HepG2 (cell line): ENCODE data around the gene EXTL1. TPM values are rescaled to one million over a fixed set of nuclear protein-coding genes. Genes with fewer than 3 reads are reported as not detected.

Source experiments
- KDM4B ChIP-seq: sonication (generic); formaldehyde crosslinking; IDR thresholded peaks from 2 replicates; pipeline ENCODE4 v1.4.0; 2020; ENCODE audit warnings: missing genetic modification reagents
- NFIB ChIP-seq: sonication (generic); formaldehyde crosslinking; IDR thresholded peaks from 2 replicates; pipeline ENCODE4 v1.9.0; 2021; ENCODE audit warnings: missing genetic modification reagents, mild to moderate bottlenecking, borderline replicate concordance
- SP2 ChIP-seq: sonication (generic); formaldehyde crosslinking; IDR thresholded peaks from 2 replicates; pipeline ENCODE4 v1.5.1; 2020; ENCODE audit warnings: mild to moderate bottlenecking, missing genetic modification reagents
- ZFP36L1 ChIP-seq: sonication (generic); formaldehyde crosslinking; IDR thresholded peaks from 2 replicates; pipeline ENCODE4 v1.8.0; 2022; ENCODE audit warnings: mild to moderate bottlenecking, missing genetic modification reagents, moderate library complexity
- ZNF317 ChIP-seq: sonication (generic); formaldehyde crosslinking; IDR thresholded peaks from 2 replicates; pipeline ENCODE4 v1.5.0; 2020; ENCODE audit warnings: mild to moderate bottlenecking, missing genetic modification reagents
- polyA plus RNA-seq, 8 experiments: library from polyadenylated mRNA; depleted of rRNA in 3 of 8; stranded (reverse) in 7 of 8; unstranded in 1 of 8; fragments of >200 nt; fragmentation: Illumina TruSeq in 4 of 8; extraction: Trizol in 4 of 8; gene quantifications; 2 replicates each; pipeline versions ENCODE4 v1.2.1 to v1.2.3, GENCODE V29; 2011 to 2016; ENCODE audit warnings: low read depth in 4 of 8, missing spikeins in 1 of 8, mixed read lengths in 1 of 8; ENCODE audit not compliant: insufficient read depth in 1 of 8
- total RNA-seq, 5 experiments: library from RNA; depleted of rRNA; stranded (reverse); fragments of >200 nt; fragmentation: Illumina TruSeq; extraction: Trizol; gene quantifications; 2 replicates each; pipeline ENCODE4 v1.2.3, GENCODE V29; 2016; ENCODE audit warnings: low read depth in 1 of 5
- TF ChIP-seq, protein P1 (sequence below): IDR thresholded peaks from 2 replicates; pipeline ENCODE4 v1.6.1; 2012; ENCODE audit warnings: low read length, improper control_type of control experiment
- TF ChIP-seq, protein P2 (sequence below): IDR thresholded peaks from 2 replicates; pipeline ENCODE4 v1.4.0; 2020; ENCODE audit warnings: mild to moderate bottlenecking, missing genetic modification reagents

Gene EXTL1
- total and polyA plus RNA-seq, 2 of the 13 experiments (the other 11 are each of a cell fraction or from before 2014, with no cell fraction given) = 0.35 to 1.0 TPM

DNA sequence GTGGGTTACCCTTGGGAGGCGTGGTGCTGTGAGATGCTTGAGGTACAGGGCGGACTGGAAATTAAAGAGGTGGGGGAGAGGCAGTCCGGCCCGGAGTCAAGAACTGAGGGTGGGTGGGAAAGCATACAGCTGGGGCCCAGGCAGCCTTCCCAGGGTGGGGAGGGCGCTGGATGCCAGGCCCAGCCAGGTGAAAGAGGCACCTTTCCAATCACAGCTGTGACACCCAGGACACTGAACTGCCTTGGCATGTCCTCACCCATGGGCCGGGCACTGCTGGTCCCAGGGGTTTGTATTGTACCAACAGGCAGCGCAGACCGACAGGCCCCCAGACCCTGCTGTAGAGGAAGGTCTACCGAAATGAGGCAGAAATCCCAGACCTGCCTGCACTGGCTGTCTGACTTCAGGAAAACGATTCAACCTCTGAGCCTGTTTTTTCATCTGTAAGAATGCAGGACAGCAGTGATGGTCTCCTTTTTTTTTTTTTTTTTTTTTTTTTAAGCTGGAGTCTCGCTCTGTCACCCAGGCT, 15.2 kb downstream of the EXTL1 start (continued):
- TF ChIP-seq, protein P1, sequence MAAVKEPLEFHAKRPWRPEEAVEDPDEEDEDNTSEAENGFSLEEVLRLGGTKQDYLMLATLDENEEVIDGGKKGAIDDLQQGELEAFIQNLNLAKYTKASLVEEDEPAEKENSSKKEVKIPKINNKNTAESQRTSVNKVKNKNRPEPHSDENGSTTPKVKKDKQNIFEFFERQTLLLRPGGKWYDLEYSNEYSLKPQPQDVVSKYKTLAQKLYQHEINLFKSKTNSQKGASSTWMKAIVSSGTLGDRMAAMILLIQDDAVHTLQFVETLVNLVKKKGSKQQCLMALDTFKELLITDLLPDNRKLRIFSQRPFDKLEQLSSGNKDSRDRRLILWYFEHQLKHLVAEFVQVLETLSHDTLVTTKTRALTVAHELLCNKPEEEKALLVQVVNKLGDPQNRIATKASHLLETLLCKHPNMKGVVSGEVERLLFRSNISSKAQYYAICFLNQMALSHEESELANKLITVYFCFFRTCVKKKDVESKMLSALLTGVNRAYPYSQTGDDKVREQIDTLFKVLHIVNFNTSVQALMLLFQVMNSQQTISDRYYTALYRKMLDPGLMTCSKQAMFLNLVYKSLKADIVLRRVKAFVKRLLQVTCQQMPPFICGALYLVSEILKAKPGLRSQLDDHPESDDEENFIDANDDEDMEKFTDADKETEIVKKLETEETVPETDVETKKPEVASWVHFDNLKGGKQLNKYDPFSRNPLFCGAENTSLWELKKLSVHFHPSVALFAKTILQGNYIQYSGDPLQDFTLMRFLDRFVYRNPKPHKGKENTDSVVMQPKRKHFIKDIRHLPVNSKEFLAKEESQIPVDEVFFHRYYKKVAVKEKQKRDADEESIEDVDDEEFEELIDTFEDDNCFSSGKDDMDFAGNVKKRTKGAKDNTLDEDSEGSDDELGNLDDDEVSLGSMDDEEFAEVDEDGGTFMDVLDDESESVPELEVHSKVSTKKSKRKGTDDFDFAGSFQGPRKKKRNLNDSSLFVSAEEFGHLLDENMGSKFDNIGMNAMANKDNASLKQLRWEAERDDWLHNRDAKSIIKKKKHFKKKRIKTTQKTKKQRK = no peak
- no peak for TF ChIP-seq ZFP36L1 (CRISPR knock-in tag)
- no peak for TF ChIP-seq SP2 (CRISPR knock-in tag)
- no peak for TF ChIP-seq KDM4B
- TF ChIP-seq, protein P2, sequence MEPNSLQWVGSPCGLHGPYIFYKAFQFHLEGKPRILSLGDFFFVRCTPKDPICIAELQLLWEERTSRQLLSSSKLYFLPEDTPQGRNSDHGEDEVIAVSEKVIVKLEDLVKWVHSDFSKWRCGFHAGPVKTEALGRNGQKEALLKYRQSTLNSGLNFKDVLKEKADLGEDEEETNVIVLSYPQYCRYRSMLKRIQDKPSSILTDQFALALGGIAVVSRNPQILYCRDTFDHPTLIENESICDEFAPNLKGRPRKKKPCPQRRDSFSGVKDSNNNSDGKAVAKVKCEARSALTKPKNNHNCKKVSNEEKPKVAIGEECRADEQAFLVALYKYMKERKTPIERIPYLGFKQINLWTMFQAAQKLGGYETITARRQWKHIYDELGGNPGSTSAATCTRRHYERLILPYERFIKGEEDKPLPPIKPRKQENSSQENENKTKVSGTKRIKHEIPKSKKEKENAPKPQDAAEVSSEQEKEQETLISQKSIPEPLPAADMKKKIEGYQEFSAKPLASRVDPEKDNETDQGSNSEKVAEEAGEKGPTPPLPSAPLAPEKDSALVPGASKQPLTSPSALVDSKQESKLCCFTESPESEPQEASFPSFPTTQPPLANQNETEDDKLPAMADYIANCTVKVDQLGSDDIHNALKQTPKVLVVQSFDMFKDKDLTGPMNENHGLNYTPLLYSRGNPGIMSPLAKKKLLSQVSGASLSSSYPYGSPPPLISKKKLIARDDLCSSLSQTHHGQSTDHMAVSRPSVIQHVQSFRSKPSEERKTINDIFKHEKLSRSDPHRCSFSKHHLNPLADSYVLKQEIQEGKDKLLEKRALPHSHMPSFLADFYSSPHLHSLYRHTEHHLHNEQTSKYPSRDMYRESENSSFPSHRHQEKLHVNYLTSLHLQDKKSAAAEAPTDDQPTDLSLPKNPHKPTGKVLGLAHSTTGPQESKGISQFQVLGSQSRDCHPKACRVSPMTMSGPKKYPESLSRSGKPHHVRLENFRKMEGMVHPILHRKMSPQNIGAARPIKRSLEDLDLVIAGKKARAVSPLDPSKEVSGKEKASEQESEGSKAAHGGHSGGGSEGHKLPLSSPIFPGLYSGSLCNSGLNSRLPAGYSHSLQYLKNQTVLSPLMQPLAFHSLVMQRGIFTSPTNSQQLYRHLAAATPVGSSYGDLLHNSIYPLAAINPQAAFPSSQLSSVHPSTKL (CRISPR knock-in tag) = no peak
- no peak for TF ChIP-seq NFIB (CRISPR knock-in tag)
- TF ChIP-seq ZNF317 (CRISPR knock-in tag) = no peak
- TF ChIP-seq, all 625 proteins: peak for 0
